A673 (cell line): ENCODE measurements around the gene SNX32.

Experiments used
- EZH2 ChIP-seq: fragments of 200-600 bp; sonication (generic); IDR thresholded peaks from 2 replicates; pipeline ENCODE4 v1.6.1; 2017; ENCODE audit warnings: borderline replicate concordance, low read depth, mild to moderate bottlenecking, mixed read lengths, antibody characterized with exemption, low read length; ENCODE audit not compliant: poor library complexity, severe bottlenecking
- TF ChIP-seq, protein P1 (sequence below): fragments of 300-800, 200-600 bp; sonication (generic); conservative IDR thresholded peaks from 2 replicates; pipeline ENCODE4 v1.5.1; 2017; ENCODE audit warnings: low read depth, mild to moderate bottlenecking, antibody characterized with exemption, low read length, moderate library complexity, mixed read lengths

GRCh38 chr11:65870307-65870658 is 36.5 kb downstream of the SNX32 start:
- TF ChIP-seq, protein P1, sequence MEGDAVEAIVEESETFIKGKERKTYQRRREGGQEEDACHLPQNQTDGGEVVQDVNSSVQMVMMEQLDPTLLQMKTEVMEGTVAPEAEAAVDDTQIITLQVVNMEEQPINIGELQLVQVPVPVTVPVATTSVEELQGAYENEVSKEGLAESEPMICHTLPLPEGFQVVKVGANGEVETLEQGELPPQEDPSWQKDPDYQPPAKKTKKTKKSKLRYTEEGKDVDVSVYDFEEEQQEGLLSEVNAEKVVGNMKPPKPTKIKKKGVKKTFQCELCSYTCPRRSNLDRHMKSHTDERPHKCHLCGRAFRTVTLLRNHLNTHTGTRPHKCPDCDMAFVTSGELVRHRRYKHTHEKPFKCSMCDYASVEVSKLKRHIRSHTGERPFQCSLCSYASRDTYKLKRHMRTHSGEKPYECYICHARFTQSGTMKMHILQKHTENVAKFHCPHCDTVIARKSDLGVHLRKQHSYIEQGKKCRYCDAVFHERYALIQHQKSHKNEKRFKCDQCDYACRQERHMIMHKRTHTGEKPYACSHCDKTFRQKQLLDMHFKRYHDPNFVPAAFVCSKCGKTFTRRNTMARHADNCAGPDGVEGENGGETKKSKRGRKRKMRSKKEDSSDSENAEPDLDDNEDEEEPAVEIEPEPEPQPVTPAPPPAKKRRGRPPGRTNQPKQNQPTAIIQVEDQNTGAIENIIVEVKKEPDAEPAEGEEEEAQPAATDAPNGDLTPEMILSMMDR: no peak
- no peak for TF ChIP-seq EZH2
